H1 (cell line): ENCODE data around the gene C11orf42.

Source experiments
- NRF1 ChIP-seq: IDR thresholded peaks from 2 replicates; pipeline ENCODE4 v1.6.1; 2011; ENCODE audit warnings: mild to moderate bottlenecking, low read depth, low read length, improper control_type of control experiment
- POLR2A ChIP-seq, 2 experiments: IDR thresholded peaks; 1 replicate in 1 of 2; 2 replicates in 1 of 2; pipeline ENCODE4 v1.6.1; 2011; ENCODE audit warnings: low read depth in 2 of 2, low read length in 2 of 2, mild to moderate bottlenecking in 2 of 2; ENCODE audit errors: control extremely low read depth in 1 of 2
- RBBP5 ChIP-seq: IDR thresholded peaks from 2 replicates; pipeline ENCODE4 v1.7.1; 2012; ENCODE audit warnings: low read depth, mild to moderate bottlenecking, inconsistent platforms, low read length, moderate library complexity, borderline replicate concordance
- SIN3A ChIP-seq, 2 experiments: IDR thresholded peaks in 1 of 2; conservative IDR thresholded peaks in 1 of 2; 2 replicates each; pipeline ENCODE4 v1.6.1; 2011 to 2012; ENCODE audit warnings: low read length in 2 of 2, improper control_type of control experiment in 1 of 2, low read depth in 1 of 2, mild to moderate bottlenecking in 1 of 2
- ZNF274 ChIP-seq: IDR thresholded peaks from 2 replicates; pipeline ENCODE4 v1.7.0; 2012; ENCODE audit warnings: low read length, borderline replicate concordance; ENCODE audit errors: extremely low read depth

- TF ChIP-seq SIN3A (conservative IDR thresholded peaks at IDR 0.05 in 1 of 2, IDR thresholded peaks at IDR 0.05 in 1 of 2; ENCODE audit: low read depth in 1 of 2, low read length in 2 of 2) (no peak), NRF1 (no peak), ZNF274 (no peak), RBBP5 (no peak), POLR2A (IDR thresholded peaks at IDR 0.05; ENCODE audit: control extremely low read depth in 1 of 2, low read depth in 2 of 2, low read length in 2 of 2) (no peak)
These were observed 3.9 kb upstream of the C11orf42 start for GRCh38 chr11:6201481-6201880.
